RKO (cell line): ENCODE measurements around the gene RNF145.

Experiments
- DNase-seq: peaks from one replicate; pipeline ENCODE4 v3.0.0-alpha.2; 2016; ENCODE audit warnings: low spot score

RNF145 gene

DNA sequence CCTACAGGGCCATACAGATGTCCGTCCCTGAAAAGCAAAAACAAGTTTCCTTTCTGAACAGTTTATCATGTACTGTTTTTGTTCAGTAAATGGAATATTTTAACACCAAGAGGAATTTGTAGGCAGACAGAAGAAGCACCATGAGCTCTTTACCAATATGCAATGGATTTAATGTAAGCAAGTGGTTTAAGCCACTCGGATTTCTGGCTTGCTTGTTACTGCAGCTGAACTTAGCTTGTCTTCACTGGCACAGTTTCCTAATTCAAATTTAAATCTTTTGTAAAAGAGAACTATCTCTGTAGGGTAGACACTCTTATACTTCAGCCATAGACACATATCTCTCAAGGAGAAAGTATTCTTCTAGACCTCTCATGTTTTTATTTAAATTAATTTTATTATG is 96.9 kb downstream of the RNF145 start:
- no peak for DNase-seq
